GM19455 (cell line): ENCODE results near the gene FAAP100.
A peak's percentile ranks its signal among the peaks of the same experiment; 100 is the strongest.

ENCODE experiments used
- ATAC-seq: cut with Tn5 transposase; IDR thresholded peaks from one replicate; pipeline ENCODE4 v1.9.1; 2021; ENCODE audit not compliant: unreplicated experiment

Gene FAAP100

GRCh38 chr17:81526662-81527571 lies 25.2 kb downstream of the FAAP100 start:
- ATAC-seq: no peak

DNA sequence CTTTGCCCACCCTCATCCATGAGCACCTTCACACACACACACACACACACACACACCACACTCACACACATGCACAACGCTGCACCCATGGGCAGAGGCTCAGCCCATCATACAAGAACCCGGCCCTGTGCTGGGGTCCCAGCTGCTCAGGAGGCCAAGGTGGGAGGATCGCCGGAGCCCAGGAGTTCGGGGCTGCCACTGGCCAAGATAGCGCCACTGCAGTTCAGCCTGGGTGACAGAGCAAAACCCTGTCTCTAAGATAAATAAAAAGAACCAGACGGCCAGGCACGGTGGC lies 27.3 kb downstream of the FAAP100 start:
- ATAC-seq: no peak

- no peak for ATAC-seq
Measured at GRCh38 chr17:81524039-81524864, 27.9 kb downstream of the FAAP100 start.

DNA sequence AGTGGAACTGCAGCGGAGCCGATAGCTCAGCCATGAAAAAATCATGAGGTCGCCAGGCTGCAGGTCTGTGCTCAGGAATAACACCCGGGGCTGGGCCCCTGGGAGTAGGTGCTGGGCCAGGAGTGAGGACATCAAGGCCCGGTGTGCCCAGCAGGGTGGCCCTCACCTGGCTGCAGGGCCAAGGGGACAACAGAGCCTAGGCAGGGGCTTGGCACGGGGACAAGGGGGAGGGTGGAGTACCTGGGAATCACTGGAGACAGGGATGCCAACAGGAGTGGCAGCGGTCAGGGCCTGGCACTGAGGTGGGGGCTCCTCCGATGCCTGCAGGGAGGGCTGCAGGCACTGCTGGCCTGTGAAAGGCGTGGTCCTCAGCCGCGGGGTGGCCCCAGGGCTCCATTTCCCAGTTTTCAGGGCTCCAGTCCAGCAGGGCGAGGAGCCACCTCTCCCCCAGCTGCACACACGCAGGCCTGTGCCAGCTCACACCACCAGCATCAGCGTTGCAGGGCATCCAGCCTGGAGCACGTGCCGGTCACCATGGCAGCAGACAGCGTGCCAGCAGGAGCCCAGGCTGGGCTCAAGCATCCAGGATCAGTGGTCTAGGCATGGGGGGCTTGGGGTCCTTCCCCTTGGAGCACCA lies 28.6 kb downstream of the FAAP100 start:
- ATAC-seq: no peak

DNA sequence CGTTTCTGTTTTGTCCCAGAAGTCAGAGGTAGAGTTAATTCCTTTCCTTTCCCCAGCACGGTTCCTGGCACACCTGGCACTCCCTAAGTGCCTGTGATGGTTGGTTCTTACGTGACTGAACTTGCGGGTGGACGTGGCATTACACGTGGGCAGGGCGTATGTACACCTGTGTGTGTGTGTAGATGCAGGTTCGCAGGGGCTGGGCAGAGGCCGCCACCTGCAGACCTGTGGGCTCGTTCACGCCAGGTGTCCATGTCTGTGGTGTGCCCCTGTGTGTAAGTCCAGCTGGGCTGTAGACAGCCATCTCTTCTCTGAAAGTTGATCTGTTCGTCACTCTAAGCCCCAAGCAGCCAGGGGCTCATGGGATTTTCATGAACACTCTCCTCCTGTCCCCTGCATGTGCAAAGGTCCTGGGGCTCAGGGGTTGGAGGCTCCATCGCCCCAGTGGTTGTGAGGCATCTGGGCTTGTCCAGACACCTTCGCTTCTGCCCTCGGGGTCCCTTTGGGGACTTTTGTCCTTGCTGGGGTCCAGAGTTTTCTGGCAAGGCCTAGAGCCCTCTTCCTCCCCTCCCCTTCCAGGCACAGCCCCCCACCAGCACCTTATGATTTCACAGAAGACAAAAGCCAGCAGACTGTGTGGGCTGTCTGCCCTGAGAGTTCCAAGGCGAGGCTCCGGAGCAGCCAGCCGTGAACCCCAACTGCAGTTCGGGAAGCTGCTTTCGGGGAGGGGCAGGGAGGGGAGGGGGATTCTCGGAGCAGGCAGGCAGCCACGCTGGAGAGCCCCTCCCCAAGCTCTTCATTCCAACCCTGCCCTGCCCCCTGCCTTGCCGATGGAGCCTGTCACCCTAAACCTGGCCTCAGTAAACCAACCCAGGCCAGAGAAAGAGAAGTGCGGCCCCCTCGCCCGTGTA lies 29.4 kb downstream of the FAAP100 start:
- no peak for ATAC-seq

DNA sequence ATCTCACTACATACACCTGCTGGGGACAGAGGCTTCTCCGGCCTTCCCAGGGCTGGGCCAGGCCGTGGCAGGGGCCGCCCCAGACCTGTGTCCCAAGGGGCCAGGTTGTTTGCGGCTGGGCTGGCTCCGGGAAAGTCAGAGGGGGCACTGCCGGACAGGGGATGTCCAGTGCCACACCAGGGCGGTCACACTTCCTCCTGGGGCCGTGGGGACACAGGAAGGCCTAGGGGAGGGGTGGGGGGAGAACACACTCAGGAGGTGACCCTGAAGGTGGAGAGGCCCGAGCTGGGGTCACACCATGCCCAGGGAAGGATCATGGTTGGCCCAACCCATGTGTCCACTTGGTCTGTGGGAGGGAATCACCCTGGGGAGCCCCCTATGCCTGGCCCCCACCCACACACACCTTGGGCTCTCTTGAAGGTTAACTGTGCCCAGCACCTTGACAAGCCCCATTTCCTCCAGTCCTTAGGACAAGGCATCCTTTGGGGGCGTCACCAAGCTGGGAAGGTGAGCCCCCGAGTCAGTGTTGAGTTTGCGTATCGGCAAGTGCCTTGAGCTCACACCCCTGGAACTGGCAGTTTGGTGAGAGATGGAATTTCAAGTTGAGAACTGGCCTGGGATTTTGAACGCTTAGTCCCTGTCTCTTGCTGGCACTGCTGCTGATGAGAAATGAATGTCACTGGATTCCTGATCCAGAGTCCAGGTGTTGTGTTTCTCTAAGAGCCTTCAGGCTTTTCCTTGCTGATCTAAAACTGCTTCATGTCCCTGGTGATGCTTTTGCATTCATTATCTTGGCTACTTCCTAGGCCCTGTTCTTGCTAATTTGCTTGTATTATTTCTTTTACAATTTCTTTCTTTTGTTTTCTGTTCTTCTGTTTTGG lies 31.9 kb downstream of the FAAP100 start:
- ATAC-seq: no peak

- no peak for ATAC-seq
Measured at GRCh38 chr17:81519284-81520020, 32.7 kb downstream of the FAAP100 start.

DNA sequence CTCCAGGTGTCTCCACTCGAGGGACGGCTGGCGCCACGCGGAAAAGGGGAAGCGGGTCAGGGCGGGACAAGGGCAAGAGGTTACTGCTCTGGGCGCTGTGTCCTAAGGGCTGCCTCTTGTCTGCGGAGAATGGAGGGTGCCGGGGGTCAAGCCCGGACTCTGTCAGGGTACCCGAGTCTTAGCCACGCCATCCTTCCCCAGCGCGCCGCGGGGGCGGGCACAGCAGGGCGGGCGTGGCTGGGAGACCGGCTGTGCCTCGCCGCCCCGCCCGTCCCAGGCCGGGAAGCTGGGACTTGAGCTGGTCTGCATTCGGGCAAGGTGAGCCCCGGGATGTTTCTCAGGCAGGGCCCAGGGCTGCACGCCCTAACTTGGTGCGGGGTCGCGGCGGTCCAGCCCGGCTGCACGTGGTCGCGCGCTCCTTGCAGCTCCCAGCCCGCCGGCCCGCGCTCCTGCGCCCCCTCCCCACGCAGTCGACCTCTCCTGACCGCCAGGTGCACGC lies 33.3 kb downstream of the FAAP100 start:
- no peak for ATAC-seq

GRCh38 chr17:81518113-81518784 lies 33.9 kb downstream of the FAAP100 start:
- ATAC-seq: no peak

DNA sequence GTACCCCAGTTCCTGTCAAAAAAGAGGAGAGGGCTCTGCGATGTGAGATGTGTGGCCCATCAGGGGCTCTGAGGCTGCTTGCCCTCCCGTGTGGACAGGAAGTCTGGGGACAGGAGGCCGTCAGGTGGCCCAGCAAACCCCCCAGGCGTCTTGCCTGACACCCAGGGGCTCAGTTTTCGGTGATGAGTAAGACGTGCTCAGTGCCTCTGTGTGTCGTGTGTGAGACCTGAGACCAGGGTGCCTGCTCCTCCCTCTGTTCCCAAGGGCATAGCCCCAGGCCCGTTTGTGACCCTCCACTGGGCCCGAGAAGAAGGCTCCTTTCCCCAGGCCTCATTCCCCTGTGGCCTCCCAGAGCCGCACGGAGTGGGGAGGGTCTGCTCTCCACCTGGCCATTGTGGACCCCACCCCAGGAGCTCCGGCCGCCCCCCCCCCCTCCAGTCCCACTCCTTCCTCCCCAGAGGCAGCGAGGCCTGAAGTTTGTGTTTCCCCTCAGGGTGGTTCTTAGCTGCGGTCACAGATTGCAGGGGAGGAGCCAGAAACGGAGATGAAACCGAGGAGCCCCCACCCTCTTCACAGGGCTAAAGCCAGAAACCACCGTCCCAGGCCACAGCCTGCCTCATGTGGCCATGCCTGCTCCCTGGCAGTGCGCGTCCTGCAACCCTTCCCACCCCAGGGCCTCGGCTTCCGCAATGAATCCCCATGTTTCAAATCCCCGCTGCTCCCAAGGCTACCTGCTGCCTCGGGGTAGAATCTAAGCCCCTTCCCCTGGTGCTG lies 34.6 kb downstream of the FAAP100 start:
- ATAC-seq: peak; percentile 35

GRCh38 chr17:81517009-81517338 lies 35.2 kb downstream of the FAAP100 start:
- no peak for ATAC-seq

DNA sequence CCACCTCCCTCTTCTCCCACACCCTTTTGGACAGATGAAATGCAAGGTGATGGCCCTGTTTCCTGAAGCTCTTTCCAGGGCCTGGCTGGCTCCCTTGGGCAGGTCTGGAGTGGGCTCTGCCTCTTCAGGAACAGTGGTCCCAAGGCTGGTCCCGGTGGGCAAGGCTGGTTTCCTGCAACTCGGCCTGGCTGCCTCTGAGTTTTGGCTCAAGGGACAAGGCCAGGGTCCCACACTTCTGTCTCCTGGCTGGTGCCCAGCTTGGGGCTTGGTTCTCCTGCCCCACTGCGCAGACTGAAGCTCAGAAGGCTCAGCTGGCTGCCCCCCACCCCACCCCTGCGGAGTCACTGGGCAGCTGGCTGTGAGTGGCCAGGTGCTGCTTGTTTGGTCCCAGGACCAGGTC lies 35.7 kb downstream of the FAAP100 start:
- ATAC-seq: no peak

- ATAC-seq: no peak
Measured at GRCh38 chr17:81515530-81516041, 36.6 kb downstream of the FAAP100 start.

GRCh38 chr17:81514739-81515529 lies 37.2 kb downstream of the FAAP100 start:
- ATAC-seq: no peak

GRCh38 chr17:81514489-81514738 lies 37.7 kb downstream of the FAAP100 start:
- ATAC-seq: no peak

GRCh38 chr17:81513753-81514488 lies 38.2 kb downstream of the FAAP100 start:
- ATAC-seq: no peak
